SKM-1 treated with dmso at 0.1 percent for 144 hours (cell line): ENCODE data around the gene ARFIP2.

Source experiments
- DNase-seq: peaks from one replicate; lab custom pipeline; 2025; ENCODE audit not compliant: unreplicated experiment; lab: John Stamatoyannopoulos, UW

The ARFIP2 gene

DNA sequence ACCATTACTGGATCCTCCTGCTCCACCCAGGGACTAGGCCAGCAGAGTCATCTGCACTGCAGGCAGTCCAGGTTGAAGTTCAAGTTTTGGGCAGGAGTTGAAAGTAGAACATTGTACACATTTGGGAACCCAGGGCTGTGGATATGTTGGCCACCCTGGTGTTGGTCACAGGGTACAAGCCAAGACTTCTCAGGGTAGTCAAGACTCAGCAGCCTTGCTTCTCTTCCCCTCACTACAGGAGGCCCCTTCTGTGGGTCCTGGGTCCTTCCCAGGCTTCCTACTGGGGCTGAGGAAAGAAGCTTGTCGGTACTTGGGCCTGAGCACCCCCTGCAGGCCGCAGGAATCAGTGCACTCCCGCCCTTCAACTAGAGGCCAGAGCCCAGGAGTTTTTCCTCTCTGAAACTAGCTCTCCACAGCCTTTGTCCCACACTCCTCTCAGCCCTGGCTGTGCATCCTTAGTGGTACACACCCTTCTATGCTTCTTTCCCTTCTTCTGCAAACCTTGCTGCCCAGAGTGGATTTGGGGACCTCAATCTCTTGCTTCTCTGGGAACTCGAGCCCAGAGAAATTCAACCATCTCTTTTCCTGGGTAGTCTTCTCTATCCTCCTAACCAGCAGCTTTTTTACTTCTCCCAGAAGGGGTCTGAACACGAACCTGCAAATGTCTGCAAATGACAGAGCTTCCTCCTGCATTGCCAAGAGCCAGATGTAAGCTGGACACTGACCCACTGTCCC, 37.7 kb downstream of the ARFIP2 start:
- DNase-seq, result peak; percentile 59

DNA sequence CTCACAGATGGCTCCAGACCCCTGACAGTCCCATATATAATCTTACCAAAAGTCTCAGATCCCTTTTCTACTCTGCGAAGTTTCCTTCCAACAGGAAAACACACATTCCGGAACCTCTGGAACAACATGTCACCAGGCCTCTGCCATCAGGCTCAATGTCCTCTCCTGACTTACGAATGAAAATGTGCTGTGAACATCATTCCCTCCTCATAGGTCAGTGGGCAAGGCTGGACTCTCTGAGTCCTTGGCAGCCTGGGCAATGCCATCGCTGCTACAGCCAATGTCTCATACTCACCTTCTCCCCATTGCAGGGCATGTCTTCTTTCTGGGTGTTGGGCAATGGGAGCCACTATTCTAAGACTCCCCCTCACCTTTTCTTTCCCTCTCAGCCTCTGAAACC, 38.7 kb downstream of the ARFIP2 start:
- DNase-seq, result no peak

- no peak for DNase-seq
These were observed 40.2 kb downstream of the ARFIP2 start, which contains the start of gene HPX for GRCh38 chr11:6440906-6441358. HPX (minus strand) TSS chr11:6440987; CDS start chr11:6440963, 24 bp downstream.

GRCh38 chr11:6438979-6439571, 42.1 kb downstream of the ARFIP2 start:
- DNase-seq, result peak; percentile 69

- peak; percentile 73 for DNase-seq
These were observed 43.1 kb downstream of the ARFIP2 start for GRCh38 chr11:6437993-6438392.

GRCh38 chr11:6437423-6437822, 43.7 kb downstream of the ARFIP2 start:
- no peak for DNase-seq

GRCh38 chr11:6433998-6434660, 47.0 kb downstream of the ARFIP2 start:
- no peak for DNase-seq

- DNase-seq, result no peak
These were observed 49.3 kb downstream of the ARFIP2 start for GRCh38 chr11:6431861-6432260.

DNA sequence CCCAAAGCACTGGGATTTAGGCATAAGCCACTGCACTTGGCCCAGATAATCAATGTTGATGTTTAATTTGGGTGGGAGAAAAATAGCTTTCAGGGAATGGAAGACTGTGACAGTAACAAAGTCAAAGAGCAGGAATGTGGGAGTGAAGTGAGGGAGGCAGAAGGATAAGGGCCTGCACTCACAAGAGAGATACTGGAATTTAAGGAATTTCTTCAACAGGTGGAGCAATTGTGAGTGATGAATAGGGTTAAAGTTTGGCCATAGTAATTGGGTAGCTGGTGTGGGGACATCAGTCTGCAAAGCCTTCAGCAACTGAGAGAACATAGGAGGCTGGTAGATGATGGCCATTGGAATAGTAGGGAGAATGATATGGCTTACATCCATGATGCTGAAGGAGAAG, 53.6 kb downstream of the ARFIP2 start:
- no peak for DNase-seq
